AG04449 (cell line): ENCODE data around the gene STPG2.

Experiments used
- CTCF ChIA-PET: fragments of 350-600 bp; formaldehyde crosslinking; extraction: SDS; loops from one replicate; lab custom pipeline; 2021; ENCODE audit warnings: antibody characterized with exemption; lab: Yijun Ruan, JAX
- POLR2A ChIA-PET: fragments of 400-600, 350-600 bp; formaldehyde crosslinking; extraction: SDS; loops from one replicate; lab custom pipeline; 2020; ENCODE audit warnings: antibody characterized with exemption, inconsistent platforms; lab: Yijun Ruan, JAX
- DNase-seq: peaks from one replicate; pipeline ENCODE4 v3.0.0-alpha.2; 2010; ENCODE audit warnings: low read depth, low spot score
- H3K4me3 ChIP-seq: 2 replicates; pipeline ENCODE4 v1.5.1; 2011; ENCODE audit warnings: low read depth, mild to moderate bottlenecking, control low read depth, low read length
- CTCF ChIP-seq: IDR thresholded peaks from one replicate; pipeline ENCODE4 v1.5.1; 2011; ENCODE audit warnings: mild to moderate bottlenecking, moderate library complexity, low read length, control low read depth, inconsistent platforms; ENCODE audit not compliant: insufficient read depth; ENCODE audit errors: missing control alignments

STPG2 gene

GRCh38 chr4:98092833-98093439 lies 50.3 kb downstream of the STPG2 start:
- peak; percentile 10 for TF ChIP-seq CTCF
- no peak overlapping the region for H3K4me3 ChIP-seq
- ChIA-PET POLR2A (no interaction called here), CTCF (interaction anchor here (1.0 to 1.6 kb wide), 3 partner anchors 13 to 38 kb away, joined by 3 to 7 read pairs (median 3); no protein-coding TSS in a partner anchor)
- DNase-seq, result no peak

GRCh38 chr4:98081936-98082335 lies 61.3 kb downstream of the STPG2 start:
- TF ChIP-seq CTCF, result no peak
- no peak overlapping the region for H3K4me3 ChIP-seq
- no peak for DNase-seq
- POLR2A ChIA-PET, result no interaction called here
- CTCF ChIA-PET, result no interaction called here

- ChIA-PET POLR2A (no interaction called here), CTCF (no interaction called here)
- no peak for DNase-seq
- H3K4me3 ChIP-seq, result no peak overlapping the region
- TF ChIP-seq CTCF, result no peak
These were observed 74.8 kb downstream of the STPG2 start for GRCh38 chr4:98068495-98068894.

- CTCF ChIA-PET, result interaction anchor here (1.1 kb wide), 1 partner anchor 37 kb away, joined by 3 read pairs; no protein-coding TSS in a partner anchor
- POLR2A ChIA-PET, result no interaction called here
- TF ChIP-seq CTCF, result no peak
- no peak for DNase-seq
- no peak overlapping the region for H3K4me3 ChIP-seq
These were observed 87.3 kb downstream of the STPG2 start for GRCh38 chr4:98055800-98056501.

- no peak overlapping the region for H3K4me3 ChIP-seq
- POLR2A ChIA-PET, result no interaction called here
- no peak for DNase-seq
- CTCF ChIA-PET, result no interaction called here
- TF ChIP-seq CTCF, result no peak
These were observed 96.6 kb downstream of the STPG2 start for GRCh38 chr4:98046665-98047064.

- CTCF ChIA-PET, result no interaction called here
- TF ChIP-seq CTCF, result no peak
- POLR2A ChIA-PET, result no interaction called here
- no peak for DNase-seq
- H3K4me3 ChIP-seq, result no peak overlapping the region
These were observed 113.2 kb downstream of the STPG2 start for GRCh38 chr4:98030059-98030458.
